K562 (cell line): ENCODE results near the gene TMEM53. TPM values are rescaled to one million over a fixed set of nuclear protein-coding genes. Genes with fewer than 3 reads are reported as not detected.

ENCODE experiments used
- CBX3 ChIP-seq, 2 experiments: IDR thresholded peaks; 1 replicate in 1 of 2; 2 replicates in 1 of 2; pipeline ENCODE4 v1.6.1; 2012; ENCODE audit warnings: inconsistent platforms in 2 of 2, low read length in 2 of 2, borderline replicate concordance in 1 of 2, control low read depth in 1 of 2
- CXXC5 ChIP-seq: fragments of 250-450 bp; sonication (Bioruptor Pico); IDR thresholded peaks from 2 replicates; pipeline ENCODE4 v1.8.0; 2022; ENCODE audit warnings: inconsistent platforms, mild to moderate bottlenecking, moderate library complexity
- EWSR1 ChIP-seq: fragments of 450-650 bp; IDR thresholded peaks from 2 replicates; pipeline ENCODE4 v1.6.1; 2018; ENCODE audit warnings: borderline replicate concordance, mild to moderate bottlenecking, low read depth, moderate library complexity; ENCODE audit not compliant: partially characterized antibody
- FIP1L1 ChIP-seq: fragments of 200-400 bp; formaldehyde crosslinking; IDR thresholded peaks from 2 replicates; pipeline ENCODE4 v1.6.1; 2018; ENCODE audit warnings: mild to moderate bottlenecking, low read depth, low read length; ENCODE audit not compliant: poor library complexity, severe bottlenecking
- IRF9 ChIP-seq: fragments of 450-650 bp; IDR thresholded peaks from 2 replicates; pipeline ENCODE4 v1.6.1; 2016; ENCODE audit warnings: missing biosample characterization, missing genetic modification characterization
- RBFOX2 ChIP-seq: fragments of 200-400 bp; formaldehyde crosslinking; IDR thresholded peaks from 2 replicates; pipeline ENCODE4 v1.6.1; 2017; ENCODE audit warnings: low read depth, mild to moderate bottlenecking, low read length, moderate library complexity
- ZBED1 ChIP-seq: IDR thresholded peaks from 2 replicates; pipeline ENCODE4 v1.6.1; 2014
- ZFPM2 ChIP-seq: fragments of 250-450 bp; sonication (Bioruptor Pico); IDR thresholded peaks from 2 replicates; pipeline ENCODE4 v1.5.1; 2022; ENCODE audit warnings: mild to moderate bottlenecking
- ZKSCAN1 ChIP-seq: fragments of 150-350 bp; IDR thresholded peaks from 2 replicates; pipeline ENCODE4 v1.6.1; 2016; ENCODE audit warnings: low read depth, low read length
- polyA plus RNA-seq, 8 experiments: library from polyadenylated mRNA; depleted of rRNA in 4 of 8; stranded (reverse) in 5 of 8; unstranded in 3 of 8; fragments of >200 nt; fragmentation: Nextera tagmentation in 2 of 8; fragmentation: Illumina TruSeq in 1 of 8; extraction: Ambion mirVana in 2 of 8; extraction: Trizol in 1 of 8; gene quantifications; 2 replicates each; pipeline versions ENCODE4 v1.2.1 to v1.2.3, GENCODE V29; 2011 to 2014; ENCODE audit warnings: inconsistent platforms in 1 of 8, missing spikeins in 1 of 8
- total RNA-seq, 7 experiments: library from RNA; depleted of rRNA in 6 of 7; stranded (reverse); fragments of >200 nt in 6 of 7; fragmentation: Illumina TruSeq in 2 of 7; extraction: Trizol in 2 of 7; gene quantifications; 2 replicates each; pipeline versions ENCODE4 v1.2.1 to v1.2.3, GENCODE V29; 2011 to 2021; ENCODE audit warnings: low replicate concordance in 1 of 7
- TF ChIP-seq, protein P1 (sequence below): fragments of 450-650 bp; IDR thresholded peaks from 2 replicates; pipeline ENCODE4 v1.6.1; 2017; ENCODE audit warnings: antibody characterized with exemption, mild to moderate bottlenecking
- TF ChIP-seq, protein P2 (sequence below): fragments of 450-650 bp; IDR thresholded peaks from 2 replicates; pipeline ENCODE4 v1.6.1; 2018; ENCODE audit not compliant: partially characterized antibody

TMEM53 gene
- total and polyA plus RNA-seq, 9 of the 15 experiments (the other 6 are each of a cell fraction or from before 2014, with no cell fraction given) = 0.23 to 3.7 (median 2.0) TPM

DNA sequence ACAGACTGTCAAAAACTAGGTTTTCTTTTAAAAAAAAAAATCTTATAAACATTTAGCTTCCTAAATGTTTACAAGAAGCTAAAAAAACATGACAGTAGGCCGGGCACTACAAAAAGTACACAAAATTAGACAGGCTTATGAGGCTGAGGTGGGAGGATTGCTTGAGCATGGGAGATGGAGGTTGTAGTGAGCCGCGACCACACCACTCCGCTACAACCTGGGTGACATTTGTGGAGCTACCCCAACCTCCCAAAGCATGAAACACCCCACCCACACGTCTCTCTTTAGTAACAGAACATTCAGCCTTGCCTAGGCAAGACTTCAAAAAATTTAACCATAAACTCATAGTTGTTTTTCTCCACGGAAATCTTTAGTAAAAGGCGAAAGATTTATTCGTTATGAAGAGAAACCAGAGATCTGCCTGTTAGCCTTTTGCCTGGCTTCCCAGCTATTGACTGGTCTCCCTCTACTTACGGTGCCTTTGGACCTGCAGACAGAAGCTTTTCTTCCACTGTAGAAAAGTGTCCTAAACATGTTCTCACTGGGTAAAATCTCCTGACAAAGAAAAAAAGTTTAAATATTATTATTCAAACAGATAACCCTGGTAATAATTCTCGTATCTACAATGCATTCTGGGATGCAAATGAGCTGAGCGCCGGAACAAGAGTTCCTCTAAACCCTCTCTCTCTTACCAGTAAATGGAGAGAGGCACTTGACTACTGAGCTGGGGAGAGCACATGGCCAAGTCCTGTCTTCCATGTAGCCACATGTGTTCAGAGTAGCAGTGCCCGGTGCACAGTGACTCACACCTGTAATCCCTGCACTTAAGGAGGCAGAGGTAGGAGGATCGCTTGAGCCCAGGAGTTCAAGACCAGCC, 47.4 kb upstream of the TMEM53 start (continued):
- TF ChIP-seq, protein P1, sequence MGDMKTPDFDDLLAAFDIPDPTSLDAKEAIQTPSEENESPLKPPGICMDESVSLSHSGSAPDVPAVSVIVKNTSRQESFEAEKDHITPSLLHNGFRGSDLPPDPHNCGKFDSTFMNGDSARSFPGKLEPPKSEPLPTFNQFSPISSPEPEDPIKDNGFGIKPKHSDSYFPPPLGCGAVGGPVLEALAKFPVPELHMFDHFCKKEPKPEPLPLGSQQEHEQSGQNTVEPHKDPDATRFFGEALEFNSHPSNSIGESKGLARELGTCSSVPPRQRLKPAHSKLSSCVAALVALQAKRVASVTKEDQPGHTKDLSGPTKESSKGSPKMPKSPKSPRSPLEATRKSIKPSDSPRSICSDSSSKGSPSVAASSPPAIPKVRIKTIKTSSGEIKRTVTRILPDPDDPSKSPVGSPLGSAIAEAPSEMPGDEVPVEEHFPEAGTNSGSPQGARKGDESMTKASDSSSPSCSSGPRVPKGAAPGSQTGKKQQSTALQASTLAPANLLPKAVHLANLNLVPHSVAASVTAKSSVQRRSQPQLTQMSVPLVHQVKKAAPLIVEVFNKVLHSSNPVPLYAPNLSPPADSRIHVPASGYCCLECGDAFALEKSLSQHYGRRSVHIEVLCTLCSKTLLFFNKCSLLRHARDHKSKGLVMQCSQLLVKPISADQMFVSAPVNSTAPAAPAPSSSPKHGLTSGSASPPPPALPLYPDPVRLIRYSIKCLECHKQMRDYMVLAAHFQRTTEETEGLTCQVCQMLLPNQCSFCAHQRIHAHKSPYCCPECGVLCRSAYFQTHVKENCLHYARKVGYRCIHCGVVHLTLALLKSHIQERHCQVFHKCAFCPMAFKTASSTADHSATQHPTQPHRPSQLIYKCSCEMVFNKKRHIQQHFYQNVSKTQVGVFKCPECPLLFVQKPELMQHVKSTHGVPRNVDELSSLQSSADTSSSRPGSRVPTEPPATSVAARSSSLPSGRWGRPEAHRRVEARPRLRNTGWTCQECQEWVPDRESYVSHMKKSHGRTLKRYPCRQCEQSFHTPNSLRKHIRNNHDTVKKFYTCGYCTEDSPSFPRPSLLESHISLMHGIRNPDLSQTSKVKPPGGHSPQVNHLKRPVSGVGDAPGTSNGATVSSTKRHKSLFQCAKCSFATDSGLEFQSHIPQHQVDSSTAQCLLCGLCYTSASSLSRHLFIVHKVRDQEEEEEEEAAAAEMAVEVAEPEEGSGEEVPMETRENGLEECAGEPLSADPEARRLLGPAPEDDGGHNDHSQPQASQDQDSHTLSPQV = peak; percentile 99
- TF ChIP-seq IRF9 (tag) (peak; percentile 64; the same call in 1 of the 2 replicates), ZKSCAN1 (peak; percentile 85), RBFOX2 (peak; percentile 94), ZBED1 (peak; percentile 100), EWSR1 (peak; percentile 99), CXXC5 (CRISPR knock-in tag) (peak; percentile 75), CBX3 (IDR thresholded peaks at IDR 0.05; ENCODE audit: borderline replicate concordance in 1 of 2, low read length in 2 of 2) (peak in 1 of 2 experiments; percentile 95; a peak in 2 of 3 replicates), ZFPM2 (CRISPR knock-in tag) (peak; percentile 99), FIP1L1 (peak; percentile 72)
- TF ChIP-seq, protein P2, sequence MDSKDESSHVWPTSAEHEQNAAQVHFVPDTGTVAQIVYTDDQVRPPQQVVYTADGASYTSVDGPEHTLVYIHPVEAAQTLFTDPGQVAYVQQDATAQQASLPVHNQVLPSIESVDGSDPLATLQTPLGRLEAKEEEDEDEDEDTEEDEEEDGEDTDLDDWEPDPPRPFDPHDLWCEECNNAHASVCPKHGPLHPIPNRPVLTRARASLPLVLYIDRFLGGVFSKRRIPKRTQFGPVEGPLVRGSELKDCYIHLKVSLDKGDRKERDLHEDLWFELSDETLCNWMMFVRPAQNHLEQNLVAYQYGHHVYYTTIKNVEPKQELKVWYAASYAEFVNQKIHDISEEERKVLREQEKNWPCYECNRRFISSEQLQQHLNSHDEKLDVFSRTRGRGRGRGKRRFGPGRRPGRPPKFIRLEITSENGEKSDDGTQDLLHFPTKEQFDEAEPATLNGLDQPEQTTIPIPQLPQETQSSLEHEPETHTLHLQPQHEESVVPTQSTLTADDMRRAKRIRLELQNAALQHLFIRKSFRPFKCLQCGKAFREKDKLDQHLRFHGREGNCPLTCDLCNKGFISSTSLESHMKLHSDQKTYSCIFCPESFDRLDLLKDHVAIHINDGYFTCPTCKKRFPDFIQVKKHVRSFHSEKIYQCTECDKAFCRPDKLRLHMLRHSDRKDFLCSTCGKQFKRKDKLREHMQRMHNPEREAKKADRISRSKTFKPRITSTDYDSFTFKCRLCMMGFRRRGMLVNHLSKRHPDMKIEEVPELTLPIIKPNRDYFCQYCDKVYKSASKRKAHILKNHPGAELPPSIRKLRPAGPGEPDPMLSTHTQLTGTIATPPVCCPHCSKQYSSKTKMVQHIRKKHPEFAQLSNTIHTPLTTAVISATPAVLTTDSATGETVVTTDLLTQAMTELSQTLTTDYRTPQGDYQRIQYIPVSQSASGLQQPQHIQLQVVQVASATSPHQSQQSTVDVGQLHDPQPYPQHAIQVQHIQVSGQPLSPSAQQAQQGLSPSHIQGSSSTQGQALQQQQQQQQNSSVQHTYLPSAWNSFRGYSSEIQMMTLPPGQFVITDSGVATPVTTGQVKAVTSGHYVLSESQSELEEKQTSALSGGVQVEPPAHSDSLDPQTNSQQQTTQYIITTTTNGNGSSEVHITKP = peak; percentile 88
